NCI-H1436 (cell line): ENCODE results near the gene EID2.

Experiments
- DNase-seq: peaks from one replicate; lab custom pipeline; 2025; lab: John Stamatoyannopoulos, UW

The EID2 gene

GRCh38 chr19:39533791-39534190 is 6.2 kb downstream of the EID2 start:
- DNase-seq = no peak

- DNase-seq = no peak
These were observed 6.9 kb downstream of the EID2 start for GRCh38 chr19:39533003-39533512.

DNA sequence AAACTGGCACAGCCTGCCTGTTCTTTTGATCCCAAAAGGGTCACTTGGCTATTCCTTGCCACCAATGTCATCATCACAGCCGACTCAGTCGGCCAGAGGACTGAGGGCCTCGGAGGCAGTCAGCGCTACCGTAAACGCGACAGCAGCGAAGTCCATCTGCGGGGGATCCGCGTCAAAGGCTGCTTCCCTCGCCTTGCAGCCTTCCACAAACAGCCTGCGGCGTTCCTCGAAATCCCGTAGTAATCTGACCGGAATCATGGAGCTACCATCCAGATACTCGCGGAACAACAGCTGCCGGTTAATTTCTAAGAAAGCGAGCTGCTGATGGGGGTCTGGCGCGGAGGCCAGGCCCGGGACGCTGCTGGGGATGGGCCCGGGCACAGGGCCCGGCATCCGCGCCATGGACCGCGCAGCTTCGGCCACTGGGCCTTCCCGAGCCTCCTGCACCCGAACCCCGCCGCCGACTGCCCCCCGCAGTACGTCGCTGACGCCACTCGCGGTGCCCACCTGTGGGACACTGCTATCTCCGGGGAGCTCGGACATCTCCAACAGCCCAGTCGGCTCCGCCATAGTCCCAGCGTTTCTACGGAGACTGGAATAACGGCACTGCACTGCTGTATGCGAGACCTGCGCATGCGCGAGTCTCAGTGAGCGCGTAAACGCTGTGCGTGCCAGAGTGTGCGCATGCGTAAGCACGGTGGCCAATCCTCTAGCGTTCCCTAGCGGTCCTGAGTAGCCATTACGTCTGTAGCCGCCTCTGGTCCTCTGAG is 7.5 kb downstream of the EID2 start, which contains the start of gene EID2B:
Gene EID2B (minus strand): TSS at position 620 of the 770 bp plus-strand sequence. CDS start 50 bp downstream, at position 570.
- DNase-seq = peak; percentile 95

GRCh38 chr19:39531834-39532232 is 8.1 kb downstream of the EID2 start:
- DNase-seq = no peak

GRCh38 chr19:39525205-39525604 is 14.8 kb downstream of the EID2 start:
- DNase-seq = no peak

- DNase-seq = no peak
These were observed 15.5 kb downstream of the EID2 start for GRCh38 chr19:39524495-39524894.

DNA sequence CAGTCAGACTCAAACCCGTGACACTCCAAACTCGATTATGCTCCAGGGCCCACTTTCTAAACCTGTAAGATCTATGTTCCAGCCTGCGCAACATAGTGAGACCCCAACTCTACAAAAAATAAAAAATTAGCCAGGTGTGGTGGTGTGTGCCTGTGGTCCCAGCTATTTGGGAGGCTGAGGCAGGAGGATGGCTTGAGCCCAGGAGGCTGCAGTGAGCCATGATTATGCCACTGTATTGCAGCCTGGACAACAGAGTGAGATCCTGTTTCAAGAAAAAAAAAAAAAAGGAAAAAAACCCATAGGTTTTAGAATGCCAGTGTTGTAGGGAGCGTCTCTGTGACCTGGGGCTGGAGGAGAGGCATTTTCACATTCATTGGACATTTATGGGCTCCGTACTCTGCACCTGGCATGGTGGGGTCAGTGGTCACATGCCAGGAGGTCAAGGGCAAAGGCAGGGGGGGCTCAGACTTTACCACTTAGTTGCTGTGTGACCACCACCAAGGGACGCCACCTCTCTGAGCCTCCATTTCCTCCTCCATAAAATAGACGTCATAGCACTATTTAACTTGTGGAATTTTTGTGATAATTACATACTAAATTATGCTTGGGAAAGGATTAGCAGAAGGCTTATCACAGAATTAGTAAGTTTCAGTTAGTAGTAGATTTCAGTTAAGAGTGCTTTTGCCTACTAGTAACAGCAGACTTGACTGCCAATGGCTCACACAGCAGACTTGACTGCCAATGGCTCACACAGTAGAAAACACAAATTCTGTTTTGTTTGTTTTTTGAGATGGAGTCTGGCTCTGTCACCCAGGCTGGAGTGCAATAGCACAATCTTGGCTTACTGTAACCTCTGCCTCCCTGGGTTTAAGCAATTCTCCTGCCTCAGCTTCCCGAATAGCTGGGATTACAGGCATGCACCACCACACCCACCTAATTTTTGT is 19.1 kb downstream of the EID2 start:
- no peak for DNase-seq

DNA sequence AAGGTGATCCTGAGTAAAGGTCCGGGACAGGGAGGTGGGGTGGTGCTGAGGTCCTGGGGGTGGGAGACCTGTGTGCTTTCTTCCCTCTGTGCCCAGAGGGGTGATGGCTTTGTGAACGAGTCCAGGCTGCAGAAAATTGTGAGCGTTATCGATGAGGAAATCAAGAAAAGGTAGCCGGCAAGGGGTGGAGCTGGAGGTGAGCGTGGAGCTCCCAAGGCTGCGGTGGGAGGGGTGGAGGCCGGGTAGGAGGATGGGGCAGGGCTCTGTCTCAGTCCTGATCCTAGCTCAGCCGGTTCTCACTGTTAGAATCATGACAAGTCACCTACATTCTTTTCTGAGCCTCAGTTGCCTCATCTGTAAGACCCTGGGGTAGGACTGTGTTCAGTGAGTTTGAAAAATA is 21.0 kb downstream of the EID2 start:
- no peak for DNase-seq

DNA sequence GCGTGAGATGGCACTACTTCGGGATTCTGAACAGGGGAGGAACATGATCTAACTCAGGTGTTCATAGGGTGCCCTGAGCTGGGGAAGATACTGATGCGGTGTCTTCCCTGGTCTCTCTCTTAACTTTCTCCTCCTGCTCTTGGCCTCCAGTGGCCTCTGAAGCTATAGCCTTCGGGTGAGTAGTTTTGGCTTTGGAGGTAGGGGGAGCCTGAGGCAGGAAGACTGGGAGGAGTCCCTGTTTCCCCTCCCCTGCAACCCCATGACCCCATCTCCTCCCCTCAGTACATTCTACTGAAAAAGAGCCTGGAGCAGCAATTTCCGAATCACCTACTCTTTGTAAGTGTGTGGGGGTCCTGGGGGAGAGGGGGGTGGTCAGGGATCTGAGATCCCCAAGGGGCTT is 21.5 kb downstream of the EID2 start:
- DNase-seq = no peak

DNA sequence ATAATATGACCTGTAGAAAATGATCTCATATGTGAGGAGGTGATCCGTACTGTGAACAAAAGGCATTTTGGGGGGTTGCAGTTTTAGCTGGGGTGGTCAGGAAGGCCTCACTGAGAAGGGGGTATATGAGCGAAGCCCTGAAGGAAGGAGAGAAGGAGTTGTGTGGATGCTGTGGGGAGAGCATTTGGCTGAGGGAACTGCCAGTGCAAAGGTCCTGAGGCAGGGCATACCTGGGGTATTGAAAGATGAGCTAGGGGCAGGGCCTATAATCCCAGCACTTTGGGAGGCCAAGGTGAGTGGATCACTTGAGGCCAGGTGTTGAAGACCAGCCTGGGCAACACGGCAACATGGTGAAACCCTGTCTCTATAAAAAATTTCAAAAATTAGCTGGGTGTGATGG is 22.5 kb downstream of the EID2 start:
- DNase-seq = no peak

DNA sequence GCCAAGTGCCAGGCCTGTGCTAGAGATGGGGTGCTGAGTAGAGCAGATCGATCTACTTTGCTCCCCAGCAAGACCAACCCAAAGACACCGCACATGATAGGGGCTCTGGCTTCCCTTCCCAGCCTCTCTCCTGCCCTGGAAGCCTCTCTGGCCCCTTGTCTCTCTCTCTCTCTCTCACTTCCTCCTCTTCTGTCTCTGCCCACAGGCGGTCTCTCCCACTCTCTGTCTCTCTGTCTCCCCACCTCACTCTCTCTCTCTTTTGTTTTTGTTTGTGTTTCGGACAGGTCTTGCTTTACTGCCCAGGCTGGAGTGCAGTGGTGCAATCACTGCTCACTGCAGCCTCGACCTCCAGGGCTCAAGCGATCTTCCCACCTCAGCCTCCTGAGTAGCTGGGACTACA is 23.7 kb downstream of the EID2 start:
- no peak for DNase-seq

- no peak for DNase-seq
These were observed 24.3 kb downstream of the EID2 start for GRCh38 chr19:39515551-39516191.

DNA sequence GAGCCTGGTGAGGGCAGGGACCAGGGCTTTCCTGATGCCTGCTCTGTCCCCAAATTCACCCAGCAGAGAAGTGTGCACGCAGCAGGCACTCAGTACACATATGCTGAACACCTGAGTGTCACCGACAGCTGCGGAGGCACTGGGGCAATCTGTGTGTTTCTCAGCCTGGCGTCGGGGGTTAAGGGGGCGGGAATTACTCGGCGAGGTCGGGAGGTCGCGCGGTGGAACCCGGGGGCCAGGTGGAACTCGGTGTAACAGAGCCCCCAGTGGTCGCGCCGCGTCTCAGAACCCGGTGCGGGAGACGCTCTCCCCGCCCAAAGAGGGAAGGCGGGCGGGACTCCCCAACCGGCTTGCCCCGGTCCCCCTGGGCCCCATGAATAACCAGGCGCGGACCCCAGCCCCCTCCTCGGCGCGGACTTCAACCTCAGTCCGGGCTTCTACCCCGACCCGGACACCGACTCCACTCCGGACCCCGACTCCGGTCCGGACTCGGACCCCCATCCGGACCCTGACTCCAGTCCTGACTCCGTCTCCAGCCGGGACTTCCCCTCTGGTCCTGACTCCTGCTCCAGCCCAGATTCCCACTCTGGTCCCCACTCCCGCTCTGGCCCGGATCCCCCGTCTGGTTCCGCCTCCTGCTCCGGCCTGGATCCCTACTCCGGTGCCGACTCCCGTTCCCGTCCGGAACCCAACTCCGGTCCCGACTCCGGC is 25.0 kb downstream of the EID2 start, which contains the start of gene SELENOV:
Gene SELENOV (plus strand): TSS at position 300 of the 711 bp plus-strand sequence. CDS start 74 bp downstream, at position 374.
- DNase-seq = peak; percentile 40

DNA sequence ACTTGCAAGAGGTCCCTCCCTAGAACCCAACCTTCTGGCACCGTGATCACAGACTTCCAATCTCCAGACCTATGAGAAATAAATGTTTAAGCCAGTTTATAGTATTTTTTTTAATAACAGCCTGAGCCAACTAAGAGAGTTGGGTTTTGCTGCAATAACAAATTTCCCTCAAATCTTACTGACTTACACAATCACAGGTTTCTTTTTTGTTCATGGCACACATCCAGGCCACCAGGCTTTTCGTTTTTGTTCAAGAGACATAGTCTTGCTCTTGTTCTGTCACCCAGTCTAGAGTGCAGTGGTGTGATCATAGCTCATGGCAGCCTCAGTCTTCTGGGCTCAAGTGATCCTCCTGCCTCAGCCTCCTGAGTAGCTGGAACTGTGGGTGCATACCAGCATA is 27.0 kb downstream of the EID2 start:
- no peak for DNase-seq

DNA sequence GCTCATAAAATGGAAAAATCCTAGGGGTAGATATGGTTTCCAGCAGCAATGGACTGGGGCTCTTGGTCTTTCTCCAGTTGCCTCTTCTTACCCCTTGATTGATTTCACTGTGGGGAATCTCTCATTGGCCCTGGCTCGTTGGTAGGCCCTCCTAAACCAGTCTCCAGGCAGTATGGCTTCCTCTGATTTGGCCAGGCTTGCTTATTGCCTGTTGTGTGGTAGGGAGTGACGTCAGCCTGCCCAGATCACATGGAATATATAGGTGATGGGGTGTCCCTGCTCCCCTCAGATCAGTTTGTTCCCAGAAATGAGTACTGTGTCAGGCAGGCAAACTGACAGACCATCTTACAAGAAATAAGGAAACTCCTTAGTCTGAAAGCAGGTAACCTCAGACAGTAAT is 30.7 kb downstream of the EID2 start:
- no peak for DNase-seq

GRCh38 chr19:39508629-39509028 is 31.3 kb downstream of the EID2 start:
- no peak for DNase-seq

DNA sequence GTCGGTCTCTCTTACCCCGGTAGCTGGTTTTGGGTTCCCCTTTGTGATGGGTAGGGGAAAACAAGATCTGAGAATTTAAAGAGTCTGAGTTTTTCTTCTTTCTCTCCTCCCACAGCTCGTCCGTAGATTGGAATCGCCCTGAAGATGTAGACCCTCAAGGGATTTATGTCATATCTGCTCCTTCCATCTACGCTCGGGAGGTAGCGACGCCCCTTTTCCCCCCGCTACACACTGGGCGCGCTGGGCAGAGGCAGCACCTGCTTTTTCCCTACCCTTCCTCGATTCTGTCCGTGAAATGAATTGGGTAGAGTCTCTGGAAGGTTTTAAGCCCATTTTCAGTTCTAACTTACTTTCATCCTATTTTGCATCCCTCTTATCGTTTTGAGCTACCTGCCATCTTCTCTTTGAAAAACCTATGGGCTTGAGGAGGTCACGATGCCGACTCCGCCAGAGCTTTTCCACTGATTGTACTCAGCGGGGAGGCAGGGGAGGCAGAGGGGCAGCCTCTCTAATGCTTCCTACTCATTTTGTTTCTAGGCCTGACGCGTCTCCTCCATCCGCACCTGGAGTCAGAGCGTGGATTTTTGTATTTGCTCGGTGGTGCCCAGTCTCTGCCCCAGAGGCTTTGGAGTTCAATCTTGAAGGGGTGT is 32.1 kb downstream of the EID2 start:
- no peak for DNase-seq

- no peak for DNase-seq
These were observed 32.8 kb downstream of the EID2 start for GRCh38 chr19:39506944-39507714.

DNA sequence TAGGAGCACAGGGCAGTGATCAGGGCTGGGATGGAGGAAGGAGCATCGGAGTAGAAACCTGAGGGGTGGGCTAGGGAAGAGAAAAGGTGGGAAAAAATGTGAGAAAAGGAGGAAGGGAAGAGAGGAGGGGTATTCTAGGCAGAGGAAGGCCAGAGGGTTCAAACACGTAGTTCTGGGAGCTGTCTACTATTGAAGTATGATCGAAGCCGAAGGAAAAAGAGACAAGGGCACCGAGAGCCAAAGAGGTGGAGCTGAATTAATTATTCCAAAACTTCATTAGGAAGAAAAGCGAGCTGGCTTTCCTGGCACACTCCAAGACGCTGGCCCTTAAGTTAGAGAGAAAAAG is 33.4 kb downstream of the EID2 start:
- DNase-seq = no peak
